A549 (cell line): ENCODE measurements around the gene SRSF4.

ENCODE experiments used
- BHLHE40 ChIP-seq: IDR thresholded peaks from 2 replicates; pipeline ENCODE4 v1.6.1; 2012; ENCODE audit warnings: low read depth, low read length, inconsistent platforms
- CHD4 ChIP-seq: fragments of 200-600 bp; sonication (generic); IDR thresholded peaks from 2 replicates; pipeline ENCODE4 v1.6.1; 2016; ENCODE audit warnings: antibody characterized with exemption, mild to moderate bottlenecking, borderline replicate concordance
- EP300 ChIP-seq, 2 experiments: fragments of >200 bp; sonication (Bioruptor Twin); formaldehyde crosslinking; IDR thresholded peaks; 2 replicates in 1 of 2; 3 replicates in 1 of 2; pipeline ENCODE4 v1.6.1; 2016 to 2017
- JUNB ChIP-seq: fragments of >200 bp; sonication (Bioruptor Twin); formaldehyde crosslinking; IDR thresholded peaks from 2 replicates; pipeline ENCODE4 v1.6.1; 2016
- POLR2A ChIP-seq: IDR thresholded peaks from 2 replicates; pipeline ENCODE4 v1.6.1; 2012; ENCODE audit warnings: mild to moderate bottlenecking, low read length
- POLR2AphosphoS2 ChIP-seq: conservative IDR thresholded peaks from 2 replicates; pipeline ENCODE4 v1.6.1; 2012; ENCODE audit warnings: low read length, improper control_type of control experiment, inconsistent platforms
- SMC3 ChIP-seq: fragments of >200 bp; sonication (Bioruptor Twin); formaldehyde crosslinking; IDR thresholded peaks from 3 replicates; pipeline ENCODE4 v1.6.1; 2018; ENCODE audit warnings: inconsistent platforms
- TF ChIP-seq, protein P1 (sequence below): fragments of >200 bp; sonication (Bioruptor Twin); formaldehyde crosslinking; IDR thresholded peaks from 3 replicates; pipeline ENCODE4 v1.5.1; 2016

DNA sequence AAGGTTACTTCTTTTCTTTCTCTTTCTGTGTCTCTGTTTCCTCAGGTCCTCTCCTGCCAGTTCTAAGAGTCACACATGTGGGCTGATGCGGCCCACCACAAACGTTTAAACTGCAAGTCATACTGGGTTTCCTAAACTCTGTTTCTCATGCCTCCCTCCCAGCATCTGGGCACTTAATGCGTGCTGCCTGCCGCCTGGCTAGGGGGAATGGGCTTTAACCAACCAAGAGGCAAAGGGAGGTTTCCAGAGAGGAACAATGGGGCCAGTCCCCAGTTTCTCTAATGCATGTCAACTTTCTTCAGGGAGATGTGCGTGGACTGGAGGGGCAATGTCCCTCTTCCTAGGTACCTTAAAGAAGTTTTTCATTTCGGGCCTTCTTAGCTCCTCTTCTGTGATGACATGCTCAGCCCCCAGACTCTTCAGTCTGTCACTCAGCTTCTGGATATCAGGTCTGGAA, 19.9 kb upstream of the SRSF4 start:
- TF ChIP-seq POLR2AphosphoS2, result no peak
- no peak for TF ChIP-seq POLR2A
- TF ChIP-seq, protein P1, sequence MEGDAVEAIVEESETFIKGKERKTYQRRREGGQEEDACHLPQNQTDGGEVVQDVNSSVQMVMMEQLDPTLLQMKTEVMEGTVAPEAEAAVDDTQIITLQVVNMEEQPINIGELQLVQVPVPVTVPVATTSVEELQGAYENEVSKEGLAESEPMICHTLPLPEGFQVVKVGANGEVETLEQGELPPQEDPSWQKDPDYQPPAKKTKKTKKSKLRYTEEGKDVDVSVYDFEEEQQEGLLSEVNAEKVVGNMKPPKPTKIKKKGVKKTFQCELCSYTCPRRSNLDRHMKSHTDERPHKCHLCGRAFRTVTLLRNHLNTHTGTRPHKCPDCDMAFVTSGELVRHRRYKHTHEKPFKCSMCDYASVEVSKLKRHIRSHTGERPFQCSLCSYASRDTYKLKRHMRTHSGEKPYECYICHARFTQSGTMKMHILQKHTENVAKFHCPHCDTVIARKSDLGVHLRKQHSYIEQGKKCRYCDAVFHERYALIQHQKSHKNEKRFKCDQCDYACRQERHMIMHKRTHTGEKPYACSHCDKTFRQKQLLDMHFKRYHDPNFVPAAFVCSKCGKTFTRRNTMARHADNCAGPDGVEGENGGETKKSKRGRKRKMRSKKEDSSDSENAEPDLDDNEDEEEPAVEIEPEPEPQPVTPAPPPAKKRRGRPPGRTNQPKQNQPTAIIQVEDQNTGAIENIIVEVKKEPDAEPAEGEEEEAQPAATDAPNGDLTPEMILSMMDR, result no peak
- no peak for TF ChIP-seq CHD4
- TF ChIP-seq EP300 (IDR thresholded peaks at IDR 0.05), result no peak
- no peak for TF ChIP-seq JUNB
- no peak for TF ChIP-seq SMC3
- no peak for TF ChIP-seq BHLHE40
